ENCODE data around the gene STOM.

GRCh38 chr9:121371495-121372061 lies 1.5 kb upstream of the STOM start:
- TF ChIP-seq CTCF (IDR thresholded peaks at IDR 0.05) (no peak), POLR2AphosphoS5 (IDR thresholded peaks at IDR 0.05) (no peak), POLR2A (IDR thresholded peaks at IDR 0.05) (no peak)
